Kidney (tissue), 14 donors: ENCODE measurements around the gene TMEM223. TPM values are rescaled to one million over a fixed set of nuclear protein-coding genes. Genes with fewer than 3 reads are reported as not detected.

ENCODE experiments used
- DNase-seq, 5 donors: peaks; one replicate each; pipeline ENCODE4 v3.0.0-alpha.2; 2013 to 2020
- FAIRE-seq: peaks from 2 replicates; lab custom pipeline; 2012; peaks lifted over from hg19 to GRCh38; lab: Jason Lieb, UNC
- H3K27ac ChIP-seq, 2 donors: one replicate each; pipeline ENCODE4 v1.7.0; 2013; ENCODE audit warnings: low read depth in 2 of 2, low read length in 2 of 2, inconsistent platforms in 1 of 2
- H3K27me3 ChIP-seq: one replicate; pipeline ENCODE4 v1.7.1; 2013; ENCODE audit warnings: low read length, inconsistent platforms; ENCODE audit not compliant: control insufficient read depth, insufficient read depth
- H3K36me3 ChIP-seq, 3 donors: one replicate each; pipeline versions ENCODE4 v1.7.0 to v1.7.1; 2013; ENCODE audit warnings: low read length in 3 of 3, control low read depth in 1 of 3, inconsistent platforms in 1 of 3; ENCODE audit not compliant: insufficient read depth in 3 of 3, control insufficient read depth in 2 of 3
- H3K4me1 ChIP-seq, 3 donors: one replicate each; pipeline versions ENCODE4 v1.7.0 to v1.7.1; 2013; ENCODE audit warnings: low read length in 3 of 3, inconsistent platforms in 1 of 3, low read depth in 1 of 3; ENCODE audit not compliant: control insufficient read depth in 2 of 3, insufficient read depth in 2 of 3
- H3K4me3 ChIP-seq, 3 donors: one replicate each; pipeline versions ENCODE4 v1.7.0 to v1.8.1; 2013; ENCODE audit warnings: low read length in 3 of 3, control low read depth in 1 of 3, inconsistent platforms in 1 of 3
- H3K9ac ChIP-seq, 3 donors: one replicate each; pipeline versions ENCODE4 v1.7.0 to v1.7.1; 2013; ENCODE audit warnings: low read length in 3 of 3, control low read depth in 1 of 3, inconsistent platforms in 1 of 3
- H3K9me3 ChIP-seq, 3 donors: one replicate each; pipeline versions ENCODE4 v1.7.0 to v1.7.1; 2013; ENCODE audit warnings: low read length in 3 of 3, control low read depth in 1 of 3, inconsistent platforms in 1 of 3; ENCODE audit not compliant: control insufficient read depth in 2 of 3, insufficient read depth in 1 of 3
- intact Hi-C: fragments of 100-400 bp; cut with DNase I; formaldehyde crosslinking; loops from one replicate; pipeline ENCODE4 v1.11.1; 2022
- polyA plus RNA-seq: library from polyadenylated mRNA; stranded (reverse); fragments of 350-450 nt; fragmentation: Illumina TruSeq; extraction: RNeasy Lipid Tissue Mini Kit (QIAGEN cat#74804); gene quantifications from one replicate; pipeline ENCODE4 v1.2.3, GENCODE V29; 2014; ENCODE audit warnings: low read depth, low replicate concordance; ENCODE audit not compliant: insufficient read depth
- total RNA-seq: library from RNA; stranded (reverse); fragmentation: NEBNext Ultra II Directional; extraction: Animal tissue kit (Norgen Biotek cat#: 25700); gene quantifications from one replicate; pipeline ENCODE4 v1.2.1, GENCODE V29; 2021
- TF ChIP-seq, protein P1 (sequence below): IDR thresholded peaks from 3 replicates; pipeline ENCODE4 v1.5.1; 2012; ENCODE audit warnings: mild to moderate bottlenecking, moderate library complexity, borderline replicate concordance; ENCODE audit not compliant: insufficient read depth; ENCODE audit errors: extremely low read depth
- donor health status: control.
- donor health status: control.
- donor health status: control.
- donor health status: control.
- donor health status: control.
- donor health status: DM: yes; HTN: yes; CAD: no.
- donor health status: Normal renal cell carcinoma (clear cell type).

The TMEM223 gene
- total and polyA plus RNA-seq, 2 donors from 2014 or later: 16.5 to 34.9 TPM

- Histone ChIP-seq H3K4me1 (peaks cover 0 to 8% (median 8%) of the 10 kb centered on the region in 3 donors), H3K9ac (peak overlapping the region; percentile 42 to 99 (median 63)), H3K4me3 (peak overlapping the region; percentile 71 to 99 (median 80)), H3K27ac (peak overlapping the region; percentile 40 to 57), H3K9me3 (no peaks in the 10 kb centered on the region), H3K27me3 (no peaks in the 10 kb centered on the region), H3K36me3 (peaks cover 8 to 19% (median 17%) of the 10 kb centered on the region in 3 donors)
- FAIRE-seq (no peak), DNase-seq (peak; percentile 10 to 53 (median 24))
- TF ChIP-seq, protein P1, sequence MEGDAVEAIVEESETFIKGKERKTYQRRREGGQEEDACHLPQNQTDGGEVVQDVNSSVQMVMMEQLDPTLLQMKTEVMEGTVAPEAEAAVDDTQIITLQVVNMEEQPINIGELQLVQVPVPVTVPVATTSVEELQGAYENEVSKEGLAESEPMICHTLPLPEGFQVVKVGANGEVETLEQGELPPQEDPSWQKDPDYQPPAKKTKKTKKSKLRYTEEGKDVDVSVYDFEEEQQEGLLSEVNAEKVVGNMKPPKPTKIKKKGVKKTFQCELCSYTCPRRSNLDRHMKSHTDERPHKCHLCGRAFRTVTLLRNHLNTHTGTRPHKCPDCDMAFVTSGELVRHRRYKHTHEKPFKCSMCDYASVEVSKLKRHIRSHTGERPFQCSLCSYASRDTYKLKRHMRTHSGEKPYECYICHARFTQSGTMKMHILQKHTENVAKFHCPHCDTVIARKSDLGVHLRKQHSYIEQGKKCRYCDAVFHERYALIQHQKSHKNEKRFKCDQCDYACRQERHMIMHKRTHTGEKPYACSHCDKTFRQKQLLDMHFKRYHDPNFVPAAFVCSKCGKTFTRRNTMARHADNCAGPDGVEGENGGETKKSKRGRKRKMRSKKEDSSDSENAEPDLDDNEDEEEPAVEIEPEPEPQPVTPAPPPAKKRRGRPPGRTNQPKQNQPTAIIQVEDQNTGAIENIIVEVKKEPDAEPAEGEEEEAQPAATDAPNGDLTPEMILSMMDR: no peak
- intact Hi-C loops: no loop called here
Observed at GRCh38 chr11:62805961-62806441, 14.2 kb upstream of the TMEM223 start.

DNA sequence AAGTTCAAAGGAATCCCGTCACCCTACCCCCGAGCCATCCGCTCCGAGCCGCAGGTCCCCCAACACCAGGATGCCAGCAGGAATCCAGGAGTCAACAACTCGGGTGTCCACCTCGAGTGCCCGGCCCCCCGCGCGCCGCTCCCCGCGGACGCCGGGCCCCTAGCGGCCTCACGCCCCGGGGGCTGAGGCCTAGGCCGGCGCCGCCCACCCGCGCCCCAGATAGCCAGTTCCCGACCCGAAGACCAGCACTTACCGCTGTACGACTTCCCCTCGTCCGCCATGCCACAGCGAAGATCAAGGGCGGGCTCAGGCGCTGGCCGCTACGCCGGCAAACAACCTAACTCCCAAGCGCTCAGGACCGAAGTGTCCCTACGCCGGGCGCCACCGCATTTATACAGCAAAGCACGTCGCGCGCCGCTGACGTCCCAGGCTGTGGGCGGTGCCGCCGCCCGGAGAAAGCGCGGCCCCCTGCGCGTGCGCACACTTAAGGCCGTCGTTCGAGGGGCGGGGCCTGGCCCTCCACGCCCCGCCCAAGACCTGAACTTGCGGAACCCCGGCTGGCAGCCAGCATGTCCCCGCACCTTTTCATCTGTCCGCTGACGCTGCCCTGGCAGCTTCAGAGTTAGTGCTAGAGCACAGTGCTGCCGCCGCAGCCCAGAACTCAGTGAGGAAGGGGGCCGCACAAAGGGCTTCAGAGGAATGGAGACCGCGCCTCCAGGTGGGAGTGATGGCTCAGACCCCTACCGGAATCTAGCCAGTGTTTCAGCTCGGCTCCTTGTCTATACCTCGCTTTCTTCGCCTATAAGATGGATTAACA lies 13.5 kb upstream of the TMEM223 start, which contains the start of gene NXF1:
TSS of gene NXF1 (minus strand) at position 365 of the 817 bp plus-strand sequence. CDS start at position 281, 84 bp downstream.
- H3K9ac ChIP-seq: peak within 1 kb of the TSS; percentile 68 to 99 (median 90)
- H3K9me3 ChIP-seq: no peaks in the 10 kb centered on the region
- FAIRE-seq (no peak), DNase-seq (peak; percentile 96 to 99 (median 98))
- intact Hi-C loops: no loop called here
- peak within 1 kb of the TSS; percentile 82 to 90 for H3K27ac ChIP-seq
- H3K4me3 ChIP-seq: peak within 1 kb of the TSS; percentile 80 to 99 (median 83)
- no peaks in the 10 kb centered on the region for H3K27me3 ChIP-seq
- TF ChIP-seq, protein P1: no peak
- peaks cover 8 to 24% (median 20%) of the 10 kb centered on the region in 3 donors for H3K36me3 ChIP-seq
- H3K4me1 ChIP-seq: peaks cover 0 to 8% (median 8%) of the 10 kb centered on the region in 3 donors

GRCh38 chr11:62804310-62805075 lies 12.7 kb upstream of the TMEM223 start:
- peak in 3 of 5 donors; percentile 1 to 71 (median 53) for DNase-seq
- TF ChIP-seq, protein P1: no peak
- intact Hi-C loops: no loop called here
- peaks cover 11 to 32% (median 26%) of the 10 kb centered on the region in 3 donors for H3K36me3 ChIP-seq
- peak overlapping the region; percentile 75 to 99 (median 83) for H3K4me3 ChIP-seq
- H3K27me3 ChIP-seq: no peaks in the 10 kb centered on the region
- H3K9me3 ChIP-seq: no peaks in the 10 kb centered on the region
- peaks cover 0 to 8% (median 8%) of the 10 kb centered on the region in 3 donors for H3K4me1 ChIP-seq
- no peak for FAIRE-seq
- peak overlapping the region; percentile 68 to 99 (median 90) for H3K9ac ChIP-seq
- H3K27ac ChIP-seq: peak overlapping the region; percentile 82 to 90
